Ascending aorta (tissue), 2 donors: ENCODE results near the gene ZBTB7C. TPM values are rescaled to one million over a fixed set of nuclear protein-coding genes. Genes with fewer than 3 reads are reported as not detected.

Experiments
- DNase-seq, 2 donors: peaks; one replicate each; pipeline ENCODE4 v3.0.0-alpha.2; 2019; ENCODE audit warnings: low spot score in 2 of 2
- H3K27ac ChIP-seq, 2 donors: fragments of 200-600 bp; sonication (generic); one replicate each; pipeline ENCODE4 v1.5.1; 2016 to 2017; ENCODE audit warnings: mild to moderate bottlenecking in 1 of 2
- H3K27me3 ChIP-seq: fragments of 200-600 bp; sonication (generic); one replicate; pipeline ENCODE4 v1.5.1; 2017
- H3K36me3 ChIP-seq, 2 donors: fragments of 200-600 bp; sonication (generic); one replicate each; pipeline ENCODE4 v1.5.1; 2016
- H3K4me1 ChIP-seq, 2 donors: fragments of 200-600 bp; sonication (generic); one replicate each; pipeline ENCODE4 v1.5.1; 2016 to 2017; ENCODE audit warnings: mild to moderate bottlenecking in 1 of 2
- H3K4me3 ChIP-seq, 2 donors: fragments of 200-600 bp; sonication (generic); one replicate each; pipeline ENCODE4 v1.5.1; 2016 to 2017; ENCODE audit warnings: mild to moderate bottlenecking in 1 of 2
- H3K9me3 ChIP-seq, 2 donors: fragments of 200-600 bp; sonication (generic); one replicate each; pipeline ENCODE4 v1.5.1; 2016
- CTCF ChIP-seq, 3 experiments: fragments of 200-600 bp in 2 of 3; fragments of 450-650 bp in 1 of 3; sonication (generic) in 2 of 3; IDR thresholded peaks; one replicate each; pipeline ENCODE4 v1.5.1; 2016 to 2019; ENCODE audit warnings: antibody characterized with exemption in 3 of 3, mild to moderate bottlenecking in 1 of 3, moderate library complexity in 1 of 3
- intact Hi-C: fragments of 100-400 bp; cut with DNase I; formaldehyde crosslinking; loops from one replicate; pipeline ENCODE4 v1.15.1; 2023
- total RNA-seq: library from RNA; depleted of rRNA; stranded (reverse); fragments of >200 nt; gene quantifications from one replicate; pipeline ENCODE4 v1.1.0, GENCODE V29; 2016

ZBTB7C gene
- total RNA-seq, 1 donor from 2014 or later, result 8.1 TPM

- no peak for DNase-seq
- no peak for TF ChIP-seq CTCF (IDR thresholded peaks at IDR 0.05)
- intact Hi-C loops, result no loop called here
Measured at GRCh38 chr18:48398074-48398473, 11.1 kb downstream of the ZBTB7C start.

GRCh38 chr18:48397021-48397420, 12.2 kb downstream of the ZBTB7C start:
- Histone ChIP-seq H3K27me3 (no peaks in the 10 kb centered on the region), H3K4me3 (no peak overlapping the region), H3K27ac (no peak overlapping the region), H3K9me3 (no peaks in the 10 kb centered on the region), H3K36me3 (no peaks in the 10 kb centered on the region), H3K4me1 (peaks cover 0 to 12% of the 10 kb centered on the region in 2 donors)
- no peak for DNase-seq
- TF ChIP-seq CTCF (IDR thresholded peaks at IDR 0.05), result no peak
- intact Hi-C loops, result no loop called here

More at GRCh38 chr18:48398074-48398473, 11.1 kb downstream of the ZBTB7C start:
- Histone ChIP-seq H3K9me3 (no peaks in the 10 kb centered on the region), H3K36me3 (no peaks in the 10 kb centered on the region), H3K4me1 (peaks cover 0 to 5% of the 10 kb centered on the region in 2 donors), H3K4me3 (no peak overlapping the region), H3K27me3 (no peaks in the 10 kb centered on the region), H3K27ac (no peak overlapping the region)

- Histone ChIP-seq H3K36me3 (no peaks in the 10 kb centered on the region), H3K27ac (no peak overlapping the region), H3K27me3 (no peaks in the 10 kb centered on the region), H3K4me3 (no peak overlapping the region), H3K9me3 (no peaks in the 10 kb centered on the region), H3K4me1 (peaks cover 0 to 16% of the 10 kb centered on the region in 2 donors)
- intact Hi-C loops, result no loop called here
- DNase-seq, result no peak
- TF ChIP-seq CTCF (IDR thresholded peaks at IDR 0.05), result no peak
Measured at GRCh38 chr18:48396561-48396960, 12.6 kb downstream of the ZBTB7C start.

GRCh38 chr18:48395646-48396045, 13.5 kb downstream of the ZBTB7C start:
- H3K9me3 ChIP-seq, result no peaks in the 10 kb centered on the region
- no peaks in the 10 kb centered on the region for H3K36me3 ChIP-seq
- no peak for DNase-seq
- no peak overlapping the region for H3K27ac ChIP-seq
- TF ChIP-seq CTCF (IDR thresholded peaks at IDR 0.05), result no peak
- H3K4me1 ChIP-seq, result peaks cover 0 to 17% of the 10 kb centered on the region in 2 donors
- intact Hi-C loops, result no loop called here
- no peak overlapping the region for H3K4me3 ChIP-seq
- H3K27me3 ChIP-seq, result no peaks in the 10 kb centered on the region

GRCh38 chr18:48394176-48394575, 15.0 kb downstream of the ZBTB7C start:
- Histone ChIP-seq H3K27me3 (no peaks in the 10 kb centered on the region), H3K4me1 (peaks cover 0 to 17% of the 10 kb centered on the region in 2 donors), H3K9me3 (no peaks in the 10 kb centered on the region), H3K4me3 (no peak overlapping the region), H3K36me3 (no peaks in the 10 kb centered on the region), H3K27ac (no peak overlapping the region)
- intact Hi-C loops, result no loop called here
- TF ChIP-seq CTCF (IDR thresholded peaks at IDR 0.05), result no peak
- no peak for DNase-seq

- no peak for DNase-seq
Measured at GRCh38 chr18:48393776-48394175, 15.4 kb downstream of the ZBTB7C start.

More at GRCh38 chr18:48393776-48394175, 15.4 kb downstream of the ZBTB7C start:
- intact Hi-C loops, result no loop called here
- Histone ChIP-seq H3K4me1 (peaks cover 0 to 17% of the 10 kb centered on the region in 2 donors), H3K4me3 (no peak overlapping the region), H3K27ac (no peak overlapping the region), H3K27me3 (no peaks in the 10 kb centered on the region), H3K36me3 (no peaks in the 10 kb centered on the region), H3K9me3 (no peaks in the 10 kb centered on the region)
- no peak for TF ChIP-seq CTCF (IDR thresholded peaks at IDR 0.05)
